DND-41 (cell line): Measurements from ENCODE around the gene TBC1D3G.
"Not testable (repeated sequence)": the region's sequence is repeated elsewhere in the genome, so short reads cannot be mapped to it uniquely, and the experiment has no call there.

Experiments used
- CTCF ChIP-seq: IDR thresholded peaks from 2 replicates; pipeline ENCODE4 v1.5.1; 2012; ENCODE audit warnings: borderline replicate concordance, low read length, moderate library complexity, mild to moderate bottlenecking; ENCODE audit not compliant: poor library complexity, severe bottlenecking; ENCODE audit errors: extremely low read depth
- EZH2 ChIP-seq: IDR thresholded peaks from 3 replicates; pipeline ENCODE4 v1.6.1; 2012; ENCODE audit warnings: borderline replicate concordance, low read depth, mild to moderate bottlenecking, moderate library complexity, low read length, inconsistent platforms; ENCODE audit not compliant: severe bottlenecking

- not testable (repeated sequence) for TF ChIP-seq CTCF, EZH2
Observed at GRCh38 chr17:36289965-36290612, 33.6 kb upstream of the TBC1D3G start.
